ENCODE results near the gene ICOSLG. TPM values are rescaled to one million over a fixed set of nuclear protein-coding genes. Genes with fewer than 3 reads are reported as not detected.
"Not testable (repeated sequence)": the region's sequence is repeated elsewhere in the genome, so short reads cannot be mapped to it uniquely, and the experiment has no call there.

The ICOSLG gene
- total RNA-seq, 1 donor, result not detected

- H3K36me3 ChIP-seq (ENCODE audit: insufficient read depth, low read length); H2AFZ ChIP-seq (ENCODE audit: low read length); H3K9me3 ChIP-seq (ENCODE audit: low read depth, low read length); H3K4me1 ChIP-seq (ENCODE audit: insufficient read depth, low read length); H3K79me2 ChIP-seq (ENCODE audit: insufficient read depth, low read length); H3K4me2 ChIP-seq (ENCODE audit: insufficient read depth, low read length); H3K27ac ChIP-seq (ENCODE audit: low read depth, low read length); DNase-seq (ENCODE audit: insufficient read length, low spot score, missing footprints); H3K4me3 ChIP-seq (ENCODE audit: insufficient read depth, low read length); H4K20me1 ChIP-seq (ENCODE audit: insufficient read depth, low read length); H3K27me3 ChIP-seq (ENCODE audit: insufficient read depth, low read length): not testable (repeated sequence)
Measured at GRCh38 chr21:44176127-44176526, 64.6 kb downstream of the ICOSLG start.

- H3K79me2 ChIP-seq (ENCODE audit: insufficient read depth, low read length); H3K27ac ChIP-seq (ENCODE audit: low read depth, low read length); DNase-seq (ENCODE audit: insufficient read length, low spot score, missing footprints); H4K20me1 ChIP-seq (ENCODE audit: insufficient read depth, low read length); H2AFZ ChIP-seq (ENCODE audit: low read length); H3K9me3 ChIP-seq (ENCODE audit: low read depth, low read length); H3K4me1 ChIP-seq (ENCODE audit: insufficient read depth, low read length); H3K27me3 ChIP-seq (ENCODE audit: insufficient read depth, low read length); H3K4me3 ChIP-seq (ENCODE audit: insufficient read depth, low read length); H3K4me2 ChIP-seq (ENCODE audit: insufficient read depth, low read length); H3K36me3 ChIP-seq (ENCODE audit: insufficient read depth, low read length): not testable (repeated sequence)
Measured at GRCh38 chr21:44175189-44175588, 65.6 kb downstream of the ICOSLG start.

Small RNA genes lying within 50 kb of the gene (small RNA-seq; reads per million reads assigned to genes)
- not detected for gene AP001059.3

Other genes starting within 250 kb of the ICOSLG start
- gene TRAPPC10, start 228.6 kb downstream of the ICOSLG start, total RNA-seq, result 33.0 and 36.2 TPM in 2 replicates
- 2.2 and 2.7 TPM in 2 replicates for gene PWP2, start 133.5 kb downstream of the ICOSLG start, total RNA-seq
- 8.8 and 16.3 TPM in 2 replicates for gene GATD3, start 107.3 kb downstream of the ICOSLG start, total RNA-seq
- not detected in 2 replicates for gene DNMT3L, start 21.0 kb upstream of the ICOSLG start, total RNA-seq
- gene AIRE, start 44.9 kb upstream of the ICOSLG start, total RNA-seq, result not detected in 2 replicates
- 93.1 and 114 TPM in 2 replicates for gene PFKL, start 59.1 kb upstream of the ICOSLG start, total RNA-seq
- gene CFAP410, start 98.4 kb upstream of the ICOSLG start, total RNA-seq, result 14.5 and 15.0 TPM in 2 replicates
- gene TRPM2, start 112.7 kb upstream of the ICOSLG start, total RNA-seq, result under 0.01 and 0.36 TPM in 2 replicates
- 0.72 and 0.88 TPM in 2 replicates for gene LRRC3, start 214.6 kb upstream of the ICOSLG start, total RNA-seq